NK-92 (cell line): ENCODE measurements around the gene MAP1B.

Source experiments
- DNase-seq: peaks from one replicate; lab custom pipeline; 2025; ENCODE audit not compliant: unreplicated experiment; lab: John Stamatoyannopoulos, UW

Gene MAP1B

GRCh38 chr5:72129725-72130124 is 22.4 kb downstream of the MAP1B start:
- no peak for DNase-seq

GRCh38 chr5:72130351-72130761 is 23.1 kb downstream of the MAP1B start:
- DNase-seq: no peak

GRCh38 chr5:72133212-72133990 is 26.1 kb downstream of the MAP1B start:
- DNase-seq: no peak

GRCh38 chr5:72134226-72134899 is 27.1 kb downstream of the MAP1B start:
- no peak for DNase-seq

GRCh38 chr5:72137826-72138409 is 30.6 kb downstream of the MAP1B start:
- no peak for DNase-seq

- DNase-seq: no peak
Observed at GRCh38 chr5:72138943-72139521, 31.8 kb downstream of the MAP1B start.

GRCh38 chr5:72140711-72141110 is 33.4 kb downstream of the MAP1B start:
- no peak for DNase-seq

GRCh38 chr5:72141440-72142355 is 34.4 kb downstream of the MAP1B start:
- no peak for DNase-seq

- DNase-seq: no peak
Observed at GRCh38 chr5:72144762-72145161, 37.5 kb downstream of the MAP1B start.

GRCh38 chr5:72145348-72145747 is 38.1 kb downstream of the MAP1B start:
- DNase-seq: no peak

GRCh38 chr5:72146056-72146455 is 38.8 kb downstream of the MAP1B start:
- DNase-seq: no peak

- DNase-seq: no peak
Observed at GRCh38 chr5:72147569-72147968, 40.3 kb downstream of the MAP1B start.

- no peak for DNase-seq
Observed at GRCh38 chr5:72149742-72150141, 42.5 kb downstream of the MAP1B start.

GRCh38 chr5:72151169-72151568 is 43.9 kb downstream of the MAP1B start:
- DNase-seq: no peak

GRCh38 chr5:72151646-72152045 is 44.4 kb downstream of the MAP1B start:
- no peak for DNase-seq

- no peak for DNase-seq
Observed at GRCh38 chr5:72152545-72152944, 45.3 kb downstream of the MAP1B start.

- DNase-seq: no peak
Observed at GRCh38 chr5:72153551-72153950, 46.3 kb downstream of the MAP1B start.

GRCh38 chr5:72154076-72154756 is 46.9 kb downstream of the MAP1B start:
- no peak for DNase-seq

- DNase-seq: no peak
Observed at GRCh38 chr5:72156946-72157624, 49.8 kb downstream of the MAP1B start.

GRCh38 chr5:72157625-72157962 is 50.3 kb downstream of the MAP1B start:
- no peak for DNase-seq
